Astrocyte (in vitro differentiated cells and primary cell): ENCODE data around the gene SERTAD4. TPM values are rescaled to one million over a fixed set of nuclear protein-coding genes. Genes with fewer than 3 reads are reported as not detected.
A peak's percentile ranks its signal among the peaks of the same experiment; 100 is the strongest.

ENCODE experiments used
- DNase-seq: peaks from one replicate; pipeline ENCODE4 v3.0.0-alpha.2; 2010; ENCODE audit warnings: low read depth
- FAIRE-seq: peaks from 2 replicates; lab custom pipeline; 2011; peaks lifted over from hg19 to GRCh38; lab: Jason Lieb, UNC
- H2AFZ ChIP-seq: 2 replicates; pipeline ENCODE4 v1.6.0; 2012; ENCODE audit warnings: low read depth, low read length, inconsistent platforms
- H3K27ac ChIP-seq: 2 replicates; pipeline ENCODE4 v1.5.1; 2011; ENCODE audit warnings: low read depth, low read length, inconsistent platforms
- H3K27me3 ChIP-seq: 2 replicates; pipeline ENCODE4 v1.6.0; 2011; ENCODE audit warnings: low read length, inconsistent platforms; ENCODE audit not compliant: insufficient read depth
- H3K36me3 ChIP-seq: 2 replicates; pipeline ENCODE4 v1.5.1; 2011; ENCODE audit warnings: low read length, inconsistent platforms; ENCODE audit not compliant: insufficient read depth
- H3K4me1 ChIP-seq: 2 replicates; pipeline ENCODE4 v1.5.1; 2011; ENCODE audit warnings: low read length, inconsistent platforms; ENCODE audit not compliant: insufficient read depth
- H3K4me2 ChIP-seq: 2 replicates; pipeline ENCODE4 v1.6.0; 2012; ENCODE audit warnings: low read length, inconsistent platforms
- H3K4me3 ChIP-seq: 2 replicates; pipeline ENCODE4 v1.5.1; 2011; ENCODE audit warnings: low read depth, mild to moderate bottlenecking, low read length, inconsistent platforms; ENCODE audit not compliant: insufficient read depth
- H3K79me2 ChIP-seq: 2 replicates; pipeline ENCODE4 v1.6.0; 2012; ENCODE audit warnings: mild to moderate bottlenecking, low read length, inconsistent platforms; ENCODE audit not compliant: insufficient read depth
- H3K9ac ChIP-seq: 2 replicates; pipeline ENCODE4 v1.6.0; 2012; ENCODE audit warnings: mild to moderate bottlenecking, low read length, inconsistent platforms
- H3K9me3 ChIP-seq: 2 replicates; pipeline ENCODE4 v1.5.1; 2012; ENCODE audit warnings: low read depth, mild to moderate bottlenecking, low read length, inconsistent platforms; ENCODE audit not compliant: insufficient read depth
- H4K20me1 ChIP-seq: 2 replicates; pipeline ENCODE4 v1.6.0; 2012; ENCODE audit warnings: low read length, inconsistent platforms; ENCODE audit not compliant: insufficient read depth
- H3K27ac Mint-ChIP-seq: one replicate; pipeline ENCODE4 v1.8.0; 2021; ENCODE audit warnings: mild to moderate bottlenecking, mixed read lengths; ENCODE audit not compliant: unreplicated experiment
- H3K27me3 Mint-ChIP-seq: one replicate; pipeline ENCODE4 v1.8.0; 2021; ENCODE audit warnings: low read depth, mixed read lengths; ENCODE audit not compliant: unreplicated experiment
- H3K36me3 Mint-ChIP-seq: one replicate; pipeline ENCODE4 v1.8.0; 2021; ENCODE audit warnings: low read depth, mixed read lengths; ENCODE audit not compliant: unreplicated experiment
- H3K4me1 Mint-ChIP-seq: one replicate; pipeline ENCODE4 v1.8.0; 2021; ENCODE audit warnings: low read depth, mixed read lengths; ENCODE audit not compliant: unreplicated experiment
- H3K4me3 Mint-ChIP-seq: one replicate; pipeline ENCODE4 v1.8.0; 2021; ENCODE audit warnings: mild to moderate bottlenecking, moderate library complexity, mixed read lengths; ENCODE audit not compliant: unreplicated experiment
- H3K9me3 Mint-ChIP-seq: one replicate; pipeline ENCODE4 v1.8.0; 2021; ENCODE audit warnings: mild to moderate bottlenecking, mixed read lengths; ENCODE audit not compliant: unreplicated experiment
- EZH2 ChIP-seq: IDR thresholded peaks from 2 replicates; pipeline ENCODE4 v1.6.1; 2012; ENCODE audit warnings: mild to moderate bottlenecking, low read length, inconsistent platforms; ENCODE audit not compliant: insufficient read depth
- total RNA-seq: library from RNA; stranded (reverse); gene quantifications from 2 replicates; pipeline ENCODE4 v1.2.1, GENCODE V29; 2021
- TF ChIP-seq, protein P1 (sequence below): IDR thresholded peaks from 2 replicates; pipeline ENCODE4 v1.5.1; 2011; ENCODE audit warnings: low read depth, mild to moderate bottlenecking, inconsistent platforms, low read length, moderate library complexity; ENCODE audit not compliant: insufficient read depth

SERTAD4 gene
- total RNA-seq, 1 donor from 2014 or later = 4.6 TPM

DNA sequence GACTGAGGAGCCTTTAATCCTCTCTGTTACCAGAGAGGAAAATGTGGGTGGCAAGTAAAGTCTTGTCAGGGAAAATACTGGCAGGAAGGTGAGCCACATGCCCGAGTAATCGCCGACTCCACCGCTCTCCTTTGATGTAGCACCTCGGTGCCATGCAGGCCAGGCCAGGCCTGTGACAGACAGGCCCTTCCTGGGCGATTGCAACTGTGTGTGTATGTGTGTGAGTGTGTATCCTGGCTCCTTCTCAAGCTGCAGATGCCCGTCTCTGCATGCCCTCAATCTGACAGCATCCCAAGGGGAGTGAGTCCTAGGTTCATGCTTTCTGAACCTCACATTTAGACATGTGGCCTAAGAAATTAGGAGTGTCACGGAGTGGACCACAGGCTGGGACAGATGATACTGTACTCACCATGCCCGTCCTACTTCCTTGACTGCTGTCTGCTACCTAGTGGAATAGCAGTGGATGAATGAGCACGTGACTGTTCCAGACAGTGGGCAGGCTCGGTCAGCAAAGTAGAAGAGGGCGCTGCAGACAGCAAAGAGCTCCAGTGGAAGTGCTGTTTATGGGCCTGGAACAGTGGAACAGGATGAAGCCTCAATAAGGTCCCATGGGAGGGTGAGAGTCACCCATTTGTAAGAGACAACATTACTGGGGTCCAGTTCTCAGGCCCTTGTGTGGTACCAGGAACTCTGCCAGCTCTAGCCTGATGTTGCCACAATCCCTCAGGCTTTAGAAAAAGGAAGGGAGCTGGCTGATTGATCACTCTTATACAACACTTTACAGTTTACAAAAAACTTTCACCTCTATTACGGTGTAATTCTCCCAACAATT is 25.3 kb downstream of the SERTAD4 start:
- Histone ChIP-seq H2AFZ (no peak overlapping the region), H3K4me3 (no peak overlapping the region), H3K9me3 (no peaks in the 10 kb centered on the region), H3K4me1 (peaks cover 29% of the 10 kb centered on the region), H4K20me1 (no peaks in the 10 kb centered on the region), H3K27me3 (peaks cover 6% of the 10 kb centered on the region), H3K4me2 (no peak overlapping the region), H3K9ac (no peak overlapping the region), H3K79me2 (no peaks in the 10 kb centered on the region), H3K27ac (no peak overlapping the region), H3K36me3 (no peaks in the 10 kb centered on the region)
- Mint-ChIP-seq H3K4me1 (peaks cover 7% of the 10 kb centered on the region), H3K4me3 (no peak overlapping the region), H3K36me3 (no peaks in the 10 kb centered on the region), H3K27ac (peak overlapping the region; percentile 20), H3K9me3 (no peaks in the 10 kb centered on the region), H3K27me3 (peaks cover 23% of the 10 kb centered on the region)
- TF ChIP-seq, protein P1, sequence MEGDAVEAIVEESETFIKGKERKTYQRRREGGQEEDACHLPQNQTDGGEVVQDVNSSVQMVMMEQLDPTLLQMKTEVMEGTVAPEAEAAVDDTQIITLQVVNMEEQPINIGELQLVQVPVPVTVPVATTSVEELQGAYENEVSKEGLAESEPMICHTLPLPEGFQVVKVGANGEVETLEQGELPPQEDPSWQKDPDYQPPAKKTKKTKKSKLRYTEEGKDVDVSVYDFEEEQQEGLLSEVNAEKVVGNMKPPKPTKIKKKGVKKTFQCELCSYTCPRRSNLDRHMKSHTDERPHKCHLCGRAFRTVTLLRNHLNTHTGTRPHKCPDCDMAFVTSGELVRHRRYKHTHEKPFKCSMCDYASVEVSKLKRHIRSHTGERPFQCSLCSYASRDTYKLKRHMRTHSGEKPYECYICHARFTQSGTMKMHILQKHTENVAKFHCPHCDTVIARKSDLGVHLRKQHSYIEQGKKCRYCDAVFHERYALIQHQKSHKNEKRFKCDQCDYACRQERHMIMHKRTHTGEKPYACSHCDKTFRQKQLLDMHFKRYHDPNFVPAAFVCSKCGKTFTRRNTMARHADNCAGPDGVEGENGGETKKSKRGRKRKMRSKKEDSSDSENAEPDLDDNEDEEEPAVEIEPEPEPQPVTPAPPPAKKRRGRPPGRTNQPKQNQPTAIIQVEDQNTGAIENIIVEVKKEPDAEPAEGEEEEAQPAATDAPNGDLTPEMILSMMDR = no peak
- no peak for TF ChIP-seq EZH2
- DNase-seq = no peak
- no peak for FAIRE-seq

DNA sequence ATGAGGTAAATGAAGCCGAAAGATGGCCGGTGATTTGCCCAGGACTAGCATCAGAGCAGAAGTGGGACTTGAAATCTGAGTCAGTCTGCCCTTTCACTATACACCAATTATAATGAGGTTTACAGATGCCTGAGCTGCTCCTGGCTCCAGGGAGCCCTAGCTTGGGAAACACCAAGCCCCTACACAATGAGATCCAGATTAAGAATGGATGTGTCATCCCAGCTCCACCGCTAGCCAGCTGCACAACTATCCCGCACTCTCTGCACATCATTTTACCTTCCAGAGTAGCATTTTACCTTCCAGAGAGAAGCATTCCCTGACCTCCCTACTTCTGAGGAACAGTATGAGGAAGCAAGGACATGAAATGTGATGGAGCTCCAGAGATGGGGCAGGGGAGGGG is 27.0 kb downstream of the SERTAD4 start:
- peaks cover 38% of the 10 kb centered on the region for H3K4me1 ChIP-seq
- Mint-ChIP-seq H3K27ac (no peak overlapping the region), H3K4me3 (no peak overlapping the region)

More for the DNA sequence above, 27.0 kb downstream of the SERTAD4 start:
- Mint-ChIP-seq H3K36me3 (no peaks in the 10 kb centered on the region), H3K27me3 (peaks cover 11% of the 10 kb centered on the region), H3K4me1 (peaks cover 7% of the 10 kb centered on the region), H3K9me3 (no peaks in the 10 kb centered on the region)
- Histone ChIP-seq H4K20me1 (no peaks in the 10 kb centered on the region), H3K4me2 (peak overlapping the region; percentile 56), H2AFZ (no peak overlapping the region), H3K4me3 (no peak overlapping the region), H3K27me3 (no peaks in the 10 kb centered on the region), H3K9ac (no peak overlapping the region), H3K27ac (no peak overlapping the region), H3K36me3 (no peaks in the 10 kb centered on the region), H3K79me2 (no peaks in the 10 kb centered on the region), H3K9me3 (no peaks in the 10 kb centered on the region)
- DNase-seq (peak; percentile 94), FAIRE-seq (peak; percentile 41)
- TF ChIP-seq, protein P1 = no peak
- no peak for TF ChIP-seq EZH2
